ENCODE results near the gene SLC51A.

Gene SLC51A

DNA sequence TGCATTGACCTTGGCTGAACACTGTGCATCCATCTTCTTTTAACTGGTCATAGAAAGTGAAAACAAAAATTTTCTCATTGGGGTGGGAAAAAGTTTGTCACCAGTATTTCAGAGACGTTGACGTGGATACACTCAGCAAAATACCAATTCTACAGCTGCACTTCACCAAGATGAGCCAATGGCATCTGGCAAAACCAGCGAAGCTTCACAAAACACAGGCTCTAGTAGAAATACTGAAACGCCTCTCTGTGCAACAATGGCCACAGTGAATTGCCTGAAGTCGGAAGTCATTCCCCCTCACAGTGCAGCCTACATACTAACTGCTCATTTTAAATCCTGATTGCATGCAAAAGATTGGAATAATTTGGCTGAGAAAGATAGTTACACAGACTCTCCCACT lies 54.2 kb downstream of the SLC51A start:
- no peak overlapping the region for H3K4me3 ChIP-seq (ENCODE audit: low read depth, low read length)
- TF ChIP-seq, protein P1, sequence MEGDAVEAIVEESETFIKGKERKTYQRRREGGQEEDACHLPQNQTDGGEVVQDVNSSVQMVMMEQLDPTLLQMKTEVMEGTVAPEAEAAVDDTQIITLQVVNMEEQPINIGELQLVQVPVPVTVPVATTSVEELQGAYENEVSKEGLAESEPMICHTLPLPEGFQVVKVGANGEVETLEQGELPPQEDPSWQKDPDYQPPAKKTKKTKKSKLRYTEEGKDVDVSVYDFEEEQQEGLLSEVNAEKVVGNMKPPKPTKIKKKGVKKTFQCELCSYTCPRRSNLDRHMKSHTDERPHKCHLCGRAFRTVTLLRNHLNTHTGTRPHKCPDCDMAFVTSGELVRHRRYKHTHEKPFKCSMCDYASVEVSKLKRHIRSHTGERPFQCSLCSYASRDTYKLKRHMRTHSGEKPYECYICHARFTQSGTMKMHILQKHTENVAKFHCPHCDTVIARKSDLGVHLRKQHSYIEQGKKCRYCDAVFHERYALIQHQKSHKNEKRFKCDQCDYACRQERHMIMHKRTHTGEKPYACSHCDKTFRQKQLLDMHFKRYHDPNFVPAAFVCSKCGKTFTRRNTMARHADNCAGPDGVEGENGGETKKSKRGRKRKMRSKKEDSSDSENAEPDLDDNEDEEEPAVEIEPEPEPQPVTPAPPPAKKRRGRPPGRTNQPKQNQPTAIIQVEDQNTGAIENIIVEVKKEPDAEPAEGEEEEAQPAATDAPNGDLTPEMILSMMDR (IDR thresholded peaks at IDR 0.05; ENCODE audit: borderline replicate concordance, insufficient read depth, low read depth, low read length) = no peak

GRCh38 chr3:196272826-196273225 lies 56.5 kb downstream of the SLC51A start:
- TF ChIP-seq, protein P1 (IDR thresholded peaks at IDR 0.05; ENCODE audit: borderline replicate concordance, insufficient read depth, low read depth, low read length) = no peak
- no peak overlapping the region for H3K4me3 ChIP-seq (ENCODE audit: low read depth, low read length)

GRCh38 chr3:196273655-196274054 lies 57.3 kb downstream of the SLC51A start:
- no peak overlapping the region for H3K4me3 ChIP-seq (ENCODE audit: low read depth, low read length)
- TF ChIP-seq, protein P1 (IDR thresholded peaks at IDR 0.05; ENCODE audit: borderline replicate concordance, insufficient read depth, low read depth, low read length) = no peak

- TF ChIP-seq, protein P1 (IDR thresholded peaks at IDR 0.05; ENCODE audit: borderline replicate concordance, insufficient read depth, low read depth, low read length) = no peak
- H3K4me3 ChIP-seq (ENCODE audit: low read depth, low read length) = no peak overlapping the region
These were observed 58.3 kb downstream of the SLC51A start for GRCh38 chr3:196274585-196274984.

DNA sequence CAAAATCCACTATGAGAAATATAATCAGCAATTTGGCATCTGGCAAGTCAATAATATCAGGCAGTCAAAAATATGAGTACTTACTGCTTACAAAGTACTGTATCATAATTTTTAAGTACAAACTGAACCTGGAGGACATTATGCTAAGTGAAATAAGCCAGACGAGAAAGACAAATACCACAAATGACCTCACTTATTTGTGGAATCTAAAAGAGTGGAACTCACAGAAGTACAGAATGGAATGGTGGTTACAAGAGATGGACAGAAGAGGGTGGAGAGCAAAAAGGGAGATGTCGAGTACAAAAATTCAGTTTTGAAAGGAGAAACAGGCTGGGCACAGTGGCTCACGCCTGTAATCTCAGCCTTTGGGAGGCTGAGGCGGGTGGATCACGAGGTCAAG lies 58.8 kb downstream of the SLC51A start:
- TF ChIP-seq, protein P1 (IDR thresholded peaks at IDR 0.05; ENCODE audit: borderline replicate concordance, insufficient read depth, low read depth, low read length) = no peak
- H3K4me3 ChIP-seq (ENCODE audit: low read depth, low read length) = no peak overlapping the region

DNA sequence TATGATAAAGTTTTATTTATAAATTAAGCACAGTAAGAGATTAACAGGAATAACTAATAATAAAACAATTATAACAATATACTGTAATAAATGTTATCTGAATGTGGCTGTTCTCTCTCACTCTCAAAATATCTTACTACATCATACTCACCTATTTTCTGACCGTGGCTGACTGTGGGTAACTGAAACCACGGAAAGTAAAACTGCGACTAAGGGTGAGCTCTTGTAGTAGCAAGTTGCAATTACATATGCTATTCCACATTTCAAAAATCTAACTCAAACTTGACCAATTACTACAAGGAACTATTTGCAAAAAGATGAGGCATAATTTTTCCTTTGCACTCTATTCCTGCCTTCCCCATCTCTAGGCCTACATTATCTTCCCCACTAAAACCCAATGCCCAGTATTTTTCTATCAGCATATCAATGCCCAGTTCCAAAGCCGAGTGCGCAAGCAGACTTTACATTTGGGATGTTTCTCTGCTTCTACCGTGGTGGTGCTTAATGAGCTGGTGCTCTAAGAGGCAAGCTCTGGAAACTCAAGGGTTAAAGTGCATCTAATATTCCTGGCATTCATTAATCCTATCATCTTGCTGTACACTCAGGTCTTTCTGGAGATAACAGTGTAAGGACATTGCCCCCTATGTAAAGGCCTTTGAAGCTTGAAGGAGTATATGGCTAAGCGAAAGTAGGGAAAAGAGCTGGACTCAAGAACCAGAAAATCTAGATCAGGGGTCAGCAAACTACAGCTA lies 64.5 kb downstream of the SLC51A start:
- TF ChIP-seq, protein P1 (IDR thresholded peaks at IDR 0.05; ENCODE audit: borderline replicate concordance, insufficient read depth, low read depth, low read length) = no peak
- H3K4me3 ChIP-seq (ENCODE audit: low read depth, low read length) = no peak overlapping the region

- TF ChIP-seq, protein P1 (IDR thresholded peaks at IDR 0.05; ENCODE audit: borderline replicate concordance, insufficient read depth, low read depth, low read length) = no peak
- H3K4me3 ChIP-seq (ENCODE audit: low read depth, low read length) = no peak overlapping the region
These were observed 65.6 kb downstream of the SLC51A start for GRCh38 chr3:196281962-196282361.
